Lung (tissue), 12 donors: ENCODE data around the gene ASGR1. TPM values are rescaled to one million over a fixed set of nuclear protein-coding genes. Genes with fewer than 3 reads are reported as not detected.

ENCODE experiments used
- ATAC-seq: fragments of 200-7000 bp; cut with Tn5 transposase; one replicate; pipeline ENCODE4 v1.9.1; 2020; ENCODE audit warnings: moderate number of reproducible peaks; ENCODE audit not compliant: insufficient read depth, low FRiP score
- DNase-seq, 3 donors: peaks; one replicate each; pipeline ENCODE4 v3.0.0-alpha.2; 2013 to 2017
- H3K27ac ChIP-seq, 2 donors: one replicate each; pipeline ENCODE4 v1.5.1; 2013; ENCODE audit warnings: mild to moderate bottlenecking in 2 of 2, moderate library complexity in 2 of 2, control low read depth in 1 of 2, inconsistent platforms in 1 of 2, low read depth in 1 of 2, low read length in 1 of 2
- H3K27me3 ChIP-seq, 3 donors: one replicate each; pipeline ENCODE4 v1.5.1; 2013; ENCODE audit warnings: low read length in 2 of 3; ENCODE audit not compliant: control insufficient read depth in 3 of 3, insufficient read depth in 3 of 3
- H3K36me3 ChIP-seq, 4 donors: one replicate each; pipeline ENCODE4 v1.5.1; 2013; ENCODE audit warnings: low read length in 4 of 4, mild to moderate bottlenecking in 1 of 4, moderate library complexity in 1 of 4; ENCODE audit not compliant: control insufficient read depth in 4 of 4, insufficient read depth in 4 of 4
- H3K4me1 ChIP-seq, 5 donors: one replicate each; pipeline ENCODE4 v1.5.1; 2013; ENCODE audit warnings: low read length in 5 of 5, mild to moderate bottlenecking in 2 of 5, moderate library complexity in 1 of 5; ENCODE audit not compliant: control insufficient read depth in 5 of 5, insufficient read depth in 5 of 5
- H3K4me3 ChIP-seq: one replicate; pipeline ENCODE4 v1.5.1; 2013; ENCODE audit warnings: mild to moderate bottlenecking, control low read depth, moderate library complexity
- H3K9ac ChIP-seq, 2 donors: one replicate each; pipeline ENCODE4 v1.5.1; 2013; ENCODE audit warnings: low read length in 2 of 2, control low read depth in 1 of 2; ENCODE audit not compliant: insufficient read depth in 1 of 2
- H3K9me3 ChIP-seq, 4 donors: one replicate each; pipeline ENCODE4 v1.5.1; 2013; ENCODE audit warnings: low read length in 3 of 4, mild to moderate bottlenecking in 1 of 4, moderate library complexity in 1 of 4; ENCODE audit not compliant: control insufficient read depth in 4 of 4, insufficient read depth in 3 of 4
- CTCF ChIP-seq: IDR thresholded peaks from 2 replicates; pipeline ENCODE4 v1.5.1; 2012; ENCODE audit warnings: mild to moderate bottlenecking; ENCODE audit errors: control extremely low read depth, extremely low read depth
- WGBS, 2 donors: extraction: QIAGEN DNeasy Blood & Tissue Kit; methylation state at CpG; one replicate each; pipeline ENCODE4 v1.1.7; 2013; 5-methylcytosine and 5-hydroxymethylcytosine counted together
- polyA plus RNA-seq, 2 donors: library from polyadenylated mRNA; stranded (reverse); fragments of 200-250 nt; gene quantifications; one replicate each; pipeline ENCODE4 v1.2.1, GENCODE V29; 2013
- total RNA-seq, 2 donors: library from RNA; depleted of rRNA in 1 of 2; stranded (reverse); fragments of >200 nt in 1 of 2; gene quantifications; one replicate each; pipeline ENCODE4 v1.2.1, GENCODE V29; 2014 to 2021
- donor health status: control.
- donor health status: control.
- donor health status: Bipolar disorder and iron deficiency.
- donor health status: healthy.
- donor health status: DM: yes; HTN: yes; CAD: no.

ASGR1 gene
- total and polyA plus RNA-seq, 4 donors = 5.9 to 11.2 (median 6.5) TPM

GRCh38 chr17:7204336-7204735 lies 25.2 kb upstream of the ASGR1 start:
- no peak overlapping the region for H3K4me3 ChIP-seq
- H3K27me3 ChIP-seq = no peaks in the 10 kb centered on the region
- H3K9me3 ChIP-seq = no peaks in the 10 kb centered on the region
- peak overlapping the region in 1 of 2 donors; percentile 7 for H3K9ac ChIP-seq
- TF ChIP-seq CTCF = no peak
- peaks cover 0 to 15% (median 6%) of the 10 kb centered on the region in 4 donors for H3K36me3 ChIP-seq
- DNase-seq = peak in 2 of 3 donors; percentile 54 to 57
- peaks cover 0 to 17% (median 6%) of the 10 kb centered on the region in 5 donors for H3K4me1 ChIP-seq
- ATAC-seq = no peak
- no peak overlapping the region for H3K27ac ChIP-seq
- WGBS, 2 donors = 72 to 89% methylated on average over 15 of the region's 15 CpGs

GRCh38 chr17:7203391-7203790 lies 24.2 kb upstream of the ASGR1 start:
- DNase-seq = no peak
- H3K36me3 ChIP-seq = peaks cover 0 to 15% (median 6%) of the 10 kb centered on the region in 4 donors

GRCh38 chr17:7196651-7197401 lies 17.7 kb upstream of the ASGR1 start:
- Histone ChIP-seq H3K9ac (no peak overlapping the region), H3K36me3 (peaks cover 0 to 41% (median 29%) of the 10 kb centered on the region in 4 donors), H3K9me3 (no peaks in the 10 kb centered on the region), H3K27ac (no peak overlapping the region), H3K4me3 (no peak overlapping the region), H3K4me1 (no peaks in the 10 kb centered on the region), H3K27me3 (no peaks in the 10 kb centered on the region)
- 91 to 96% methylated on average over 22 of the region's 22 CpGs for WGBS, 2 donors
- ATAC-seq (no peak), DNase-seq (no peak)
- TF ChIP-seq CTCF = no peak

More at GRCh38 chr17:7203391-7203790, 24.2 kb upstream of the ASGR1 start:
- ATAC-seq = no peak
- no peaks in the 10 kb centered on the region for H3K27me3 ChIP-seq
- peaks cover 0 to 12% (median 6%) of the 10 kb centered on the region in 5 donors for H3K4me1 ChIP-seq
- H3K9me3 ChIP-seq = no peaks in the 10 kb centered on the region
- WGBS, 2 donors = 90 to 92% methylated on average over 16 of the region's 16 CpGs
- TF ChIP-seq CTCF = no peak
- H3K27ac ChIP-seq = no peak overlapping the region
- H3K4me3 ChIP-seq = no peak overlapping the region
- no peak overlapping the region for H3K9ac ChIP-seq
